Thyroid gland (tissue), 4 donors: ENCODE measurements around the gene SLC35E3. TPM values are rescaled to one million over a fixed set of nuclear protein-coding genes. Genes with fewer than 3 reads are reported as not detected.

Source experiments
- DNase-seq, 2 donors: peaks; one replicate each; pipeline ENCODE4 v3.0.0-alpha.2; 2019
- H3K27ac ChIP-seq, 3 donors: fragments of 200-600 bp; sonication (generic); 1 replicate in 2 of 3; 2 replicates in 1 of 3; pipeline ENCODE4 v1.5.1; 2016 to 2019; ENCODE audit warnings: mild to moderate bottlenecking in 1 of 3, moderate library complexity in 1 of 3
- H3K27me3 ChIP-seq: fragments of 200-600 bp; sonication (generic); one replicate; pipeline ENCODE4 v1.5.1; 2019
- H3K36me3 ChIP-seq, 2 donors: fragments of 200-600 bp; sonication (generic); one replicate each; pipeline ENCODE4 v1.5.1; 2016 to 2019
- H3K4me1 ChIP-seq, 2 donors: fragments of 200-600 bp; sonication (generic); one replicate each; pipeline ENCODE4 v1.5.1; 2017 to 2019
- H3K4me3 ChIP-seq, 3 donors: fragments of 200-600 bp; sonication (generic); replicated peaks in 1 of 3; 1 replicate in 2 of 3; 2 replicates in 1 of 3; pipeline ENCODE4 v1.5.1; 2016; ENCODE audit warnings: mild to moderate bottlenecking in 1 of 3
- H3K9me3 ChIP-seq: fragments of 200-600 bp; sonication (generic); one replicate; pipeline ENCODE4 v1.5.1; 2017
- POLR2A ChIP-seq, 2 donors: fragments of 450-650 bp; IDR thresholded peaks; one replicate each; pipeline ENCODE4 v1.6.1; 2017; ENCODE audit warnings: antibody characterized with exemption in 2 of 2, mild to moderate bottlenecking in 2 of 2, moderate library complexity in 1 of 2
- WGBS, 2 donors: methylation state at CpG; one replicate each; pipeline ENCODE4 v1.1.5; 2017; 5-methylcytosine and 5-hydroxymethylcytosine counted together
- intact Hi-C: fragments of 100-400 bp; cut with DNase I; formaldehyde crosslinking; loops from one replicate; pipeline ENCODE4 v1.15.1; 2023
- total RNA-seq, 4 donors: library from RNA; depleted of rRNA; stranded (reverse); fragments of >200 nt; gene quantifications; one replicate each; pipeline ENCODE4 v1.2.3, GENCODE V29; 2016
- TF ChIP-seq, protein P1 (sequence below), 6 experiments: fragments of 200-600 bp in 3 of 6; fragments of 450-650 bp in 3 of 6; sonication (generic) in 3 of 6; IDR thresholded peaks; one replicate each; pipeline ENCODE4 v1.5.1; 2016 to 2019; ENCODE audit warnings: antibody characterized with exemption in 6 of 6, mild to moderate bottlenecking in 2 of 6, inconsistent platforms in 1 of 6, moderate library complexity in 1 of 6

SLC35E3 gene
- total RNA-seq: 1 to 10 TPM; 2.1 to 4.0 (median 2.3) TPM

GRCh38 chr12:68745904-68746571, at the start of gene SLC35E3:
Gene SLC35E3 (plus strand): TSS chr12:68746176. CDS start chr12:68746378, 202 bp downstream.
- peak within 1 kb of the TSS; percentile 38 to 67 (median 53) for H3K27ac ChIP-seq
- peaks cover 0 to 12% of the 10 kb centered on the region in 2 donors for H3K36me3 ChIP-seq
- DNase-seq: peak; percentile 92 to 93
- H3K4me1 ChIP-seq: peaks cover 10 to 12% of the 10 kb centered on the region in 2 donors
- WGBS, 2 donors: 1 to 4% methylated on average over 6 to 35 of the region's 52 CpGs
- peak within 1 kb of the TSS; percentile 42 to 65 (median 54) for H3K4me3 ChIP-seq
- no peaks in the 10 kb centered on the region for H3K27me3 ChIP-seq
- intact Hi-C loops: no loop called here
- TF ChIP-seq, protein P1, sequence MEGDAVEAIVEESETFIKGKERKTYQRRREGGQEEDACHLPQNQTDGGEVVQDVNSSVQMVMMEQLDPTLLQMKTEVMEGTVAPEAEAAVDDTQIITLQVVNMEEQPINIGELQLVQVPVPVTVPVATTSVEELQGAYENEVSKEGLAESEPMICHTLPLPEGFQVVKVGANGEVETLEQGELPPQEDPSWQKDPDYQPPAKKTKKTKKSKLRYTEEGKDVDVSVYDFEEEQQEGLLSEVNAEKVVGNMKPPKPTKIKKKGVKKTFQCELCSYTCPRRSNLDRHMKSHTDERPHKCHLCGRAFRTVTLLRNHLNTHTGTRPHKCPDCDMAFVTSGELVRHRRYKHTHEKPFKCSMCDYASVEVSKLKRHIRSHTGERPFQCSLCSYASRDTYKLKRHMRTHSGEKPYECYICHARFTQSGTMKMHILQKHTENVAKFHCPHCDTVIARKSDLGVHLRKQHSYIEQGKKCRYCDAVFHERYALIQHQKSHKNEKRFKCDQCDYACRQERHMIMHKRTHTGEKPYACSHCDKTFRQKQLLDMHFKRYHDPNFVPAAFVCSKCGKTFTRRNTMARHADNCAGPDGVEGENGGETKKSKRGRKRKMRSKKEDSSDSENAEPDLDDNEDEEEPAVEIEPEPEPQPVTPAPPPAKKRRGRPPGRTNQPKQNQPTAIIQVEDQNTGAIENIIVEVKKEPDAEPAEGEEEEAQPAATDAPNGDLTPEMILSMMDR (IDR thresholded peaks at IDR 0.05): peak in 1 of 6 experiments; percentile 5
- peak in 1 of 2 donors; percentile 83 for TF ChIP-seq POLR2A (IDR thresholded peaks at IDR 0.05)
- no peaks in the 10 kb centered on the region for H3K9me3 ChIP-seq

- no peak overlapping the region for H3K27ac ChIP-seq
- no peak overlapping the region for H3K4me3 ChIP-seq
- no peaks in the 10 kb centered on the region for H3K4me1 ChIP-seq
- intact Hi-C loops: no loop called here
- peaks cover 29 to 46% of the 10 kb centered on the region in 2 donors for H3K36me3 ChIP-seq
- DNase-seq: no peak
- H3K9me3 ChIP-seq: no peaks in the 10 kb centered on the region
- WGBS, 2 donors: 86 to 95% methylated on average over 1 of the region's 1 CpG
- no peaks in the 10 kb centered on the region for H3K27me3 ChIP-seq
- TF ChIP-seq POLR2A (IDR thresholded peaks at IDR 0.05): no peak
- TF ChIP-seq, protein P1 (IDR thresholded peaks at IDR 0.05): no peak
Observed at GRCh38 chr12:68699486-68699885, 46.5 kb upstream of the SLC35E3 start.

GRCh38 chr12:68727776-68728175, 18.2 kb upstream of the SLC35E3 start:
- H3K4me1 ChIP-seq: no peaks in the 10 kb centered on the region

GRCh38 chr12:68733661-68734071, 12.3 kb upstream of the SLC35E3 start:
- WGBS, 2 donors: 96 to 97% methylated on average over 4 of the region's 4 CpGs
- Histone ChIP-seq H3K36me3 (peaks cover 27 to 29% of the 10 kb centered on the region in 2 donors), H3K9me3 (no peaks in the 10 kb centered on the region), H3K4me3 (no peak overlapping the region), H3K27me3 (no peaks in the 10 kb centered on the region), H3K4me1 (no peaks in the 10 kb centered on the region), H3K27ac (no peak overlapping the region)
- DNase-seq: no peak
- TF ChIP-seq, protein P1 (IDR thresholded peaks at IDR 0.05): no peak
- TF ChIP-seq POLR2A (IDR thresholded peaks at IDR 0.05): no peak
- intact Hi-C loops: no loop called here

More at GRCh38 chr12:68727776-68728175, 18.2 kb upstream of the SLC35E3 start:
- DNase-seq: no peak
- Histone ChIP-seq H3K27me3 (no peaks in the 10 kb centered on the region), H3K36me3 (peaks cover 10 to 17% of the 10 kb centered on the region in 2 donors), H3K27ac (no peak overlapping the region), H3K9me3 (no peaks in the 10 kb centered on the region), H3K4me3 (no peak overlapping the region)
- TF ChIP-seq POLR2A (IDR thresholded peaks at IDR 0.05): no peak
- TF ChIP-seq, protein P1 (IDR thresholded peaks at IDR 0.05): no peak
- 91 to 96% methylated on average over 7 of the region's 7 CpGs for WGBS, 2 donors
- intact Hi-C loops: no loop called here

DNA sequence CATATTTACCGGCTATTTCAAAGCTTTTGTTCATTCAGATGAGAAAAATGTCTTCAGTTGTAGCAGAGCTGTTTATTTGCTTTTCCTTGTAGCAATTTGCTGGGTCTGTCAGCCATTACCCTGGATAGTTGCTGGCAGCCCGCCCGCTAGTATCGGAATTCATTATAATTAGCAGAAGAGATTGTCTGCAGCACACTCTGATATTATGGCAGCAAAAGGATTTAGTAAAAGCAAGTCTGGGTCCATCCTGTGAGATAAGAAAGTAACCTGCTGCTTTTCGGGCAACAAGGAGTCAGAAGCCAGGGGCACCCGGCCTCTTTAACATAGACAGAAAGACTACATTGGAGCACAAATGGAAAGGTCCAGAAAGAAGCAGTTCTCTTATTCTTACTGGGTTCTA, 6.1 kb upstream of the SLC35E3 start:
- 93 to 95% methylated on average over 6 of the region's 6 CpGs for WGBS, 2 donors
- H3K4me1 ChIP-seq: no peaks in the 10 kb centered on the region
- H3K4me3 ChIP-seq: no peak overlapping the region
- no peak overlapping the region for H3K27ac ChIP-seq
- H3K36me3 ChIP-seq: peaks cover 12 to 18% of the 10 kb centered on the region in 2 donors
- DNase-seq: no peak
- intact Hi-C loops: no loop called here
- TF ChIP-seq, protein P1 (IDR thresholded peaks at IDR 0.05): no peak
- no peaks in the 10 kb centered on the region for H3K9me3 ChIP-seq
- H3K27me3 ChIP-seq: no peaks in the 10 kb centered on the region
